Measurements from ENCODE around the gene ENPP6. TPM values are rescaled to one million over a fixed set of nuclear protein-coding genes. Genes with fewer than 3 reads are reported as not detected.

ENPP6 gene
- polyA plus RNA-seq, 1 of the 3 experiments (the other 2 are of a cell fraction): not detected

GRCh38 chr4:184115399-184115798, 102.3 kb downstream of the ENPP6 start (continued):
- TF ChIP-seq ELF1 (IDR thresholded peaks at IDR 0.05) (no peak), EP300 (IDR thresholded peaks at IDR 0.05; ENCODE audit: borderline replicate concordance in 1 of 2, low read depth in 1 of 2, low read length in 1 of 2) (no peak), TAF1 (IDR thresholded peaks at IDR 0.05; ENCODE audit: borderline replicate concordance, low read depth, low read length) (no peak), YY1 (IDR thresholded peaks at IDR 0.05; ENCODE audit: low read depth) (no peak), RXRA (IDR thresholded peaks at IDR 0.05; ENCODE audit: borderline replicate concordance, low read depth) (no peak), USF2 (IDR thresholded peaks at IDR 0.05; ENCODE audit: borderline replicate concordance, low read depth, low read length) (no peak)

DNA sequence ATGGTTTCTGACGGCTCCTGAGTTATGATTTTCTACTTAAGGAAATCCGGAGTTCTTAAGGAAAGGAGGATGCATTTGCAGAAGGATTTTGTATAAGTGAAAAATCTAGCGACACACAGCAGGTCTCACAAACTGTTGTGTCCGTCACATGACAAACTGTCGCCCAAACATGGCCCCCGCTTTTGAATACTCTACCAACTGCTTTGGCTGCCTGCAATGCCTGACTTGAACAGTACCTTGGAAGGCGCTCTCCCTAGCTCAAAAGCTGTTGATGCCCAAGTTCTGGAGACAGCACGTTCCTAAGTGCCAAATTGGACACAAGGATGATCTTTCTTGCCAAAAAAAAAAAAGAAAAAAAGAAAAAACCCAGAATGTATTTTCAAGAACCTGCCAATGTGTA, 103.2 kb downstream of the ENPP6 start:
- CTCF ChIA-PET: interaction anchor here (0.9 to 1.0 kb wide), 2 partner anchors 9 to 14 kb away, joined by 3 read pairs; no protein-coding TSS in a partner anchor
- Histone ChIP-seq H3K4me1 (ENCODE audit: control insufficient read depth in 1 of 2, insufficient read depth in 2 of 2, low read depth in 1 of 2, low read length in 1 of 2) (no peaks in the 10 kb centered on the region; a peak in 1 of 4 replicates), H3K79me2 (ENCODE audit: insufficient read depth) (no peaks in the 10 kb centered on the region), H3K9me3 (no peaks in the 10 kb centered on the region), H4K20me1 (ENCODE audit: insufficient read depth) (no peaks in the 10 kb centered on the region), H3K36me3 (replicated peaks in 1 of 2; ENCODE audit: control insufficient read depth in 1 of 2, insufficient read depth in 2 of 2, low read length in 1 of 2) (no peaks in the 10 kb centered on the region), H3K9me2 (no peaks in the 10 kb centered on the region), H3K4me3 (ENCODE audit: low read depth in 2 of 2, low read length in 1 of 2) (no peak overlapping the region), H3K27me3 (ENCODE audit: insufficient read depth) (no peaks in the 10 kb centered on the region), H3K4me2 (no peak overlapping the region), H3K9ac (no peak overlapping the region), H3K27ac (ENCODE audit: low read depth in 2 of 2, low read length in 1 of 2) (no peak overlapping the region), H3F3A (replicated peaks; ENCODE audit: insufficient read depth) (no peaks in the 10 kb centered on the region), H2AFZ (ENCODE audit: low read depth) (no peak overlapping the region)
- no peak for TF ChIP-seq USF1 (IDR thresholded peaks at IDR 0.05; ENCODE audit: borderline replicate concordance, low read depth)
- no peak for TF ChIP-seq YY1 (IDR thresholded peaks at IDR 0.05; ENCODE audit: low read depth)
- no peak for TF ChIP-seq RFX5 (IDR thresholded peaks at IDR 0.05; ENCODE audit: low read length)
- no peak for TF ChIP-seq EZH2phosphoT487 (IDR thresholded peaks at IDR 0.05; ENCODE audit: borderline replicate concordance, low read depth)
- TF ChIP-seq, protein P1, sequence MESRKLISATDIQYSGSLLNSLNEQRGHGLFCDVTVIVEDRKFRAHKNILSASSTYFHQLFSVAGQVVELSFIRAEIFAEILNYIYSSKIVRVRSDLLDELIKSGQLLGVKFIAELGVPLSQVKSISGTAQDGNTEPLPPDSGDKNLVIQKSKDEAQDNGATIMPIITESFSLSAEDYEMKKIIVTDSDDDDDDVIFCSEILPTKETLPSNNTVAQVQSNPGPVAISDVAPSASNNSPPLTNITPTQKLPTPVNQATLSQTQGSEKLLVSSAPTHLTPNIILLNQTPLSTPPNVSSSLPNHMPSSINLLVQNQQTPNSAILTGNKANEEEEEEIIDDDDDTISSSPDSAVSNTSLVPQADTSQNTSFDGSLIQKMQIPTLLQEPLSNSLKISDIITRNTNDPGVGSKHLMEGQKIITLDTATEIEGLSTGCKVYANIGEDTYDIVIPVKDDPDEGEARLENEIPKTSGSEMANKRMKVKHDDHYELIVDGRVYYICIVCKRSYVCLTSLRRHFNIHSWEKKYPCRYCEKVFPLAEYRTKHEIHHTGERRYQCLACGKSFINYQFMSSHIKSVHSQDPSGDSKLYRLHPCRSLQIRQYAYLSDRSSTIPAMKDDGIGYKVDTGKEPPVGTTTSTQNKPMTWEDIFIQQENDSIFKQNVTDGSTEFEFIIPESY (IDR thresholded peaks at IDR 0.05; ENCODE audit: borderline replicate concordance, low read depth): no peak
- TF ChIP-seq FOXJ3 (CRISPR knock-in tag; IDR thresholded peaks at IDR 0.05): no peak
- TF ChIP-seq GATA2 (CRISPR knock-in tag; IDR thresholded peaks at IDR 0.05): no peak
- 45% methylated on average over 8 of the region's 8 CpGs for WGBS (ENCODE audit: low lambda C conversion rate)
- POLR2A ChIA-PET: no interaction called here
- no peak for DNase-seq

All from SK-N-SH (cell line).